ENCODE measurements around the gene SLC27A3.
"Not testable (repeated sequence)": the region's sequence is repeated elsewhere in the genome, so short reads cannot be mapped to it uniquely, and the experiment has no call there.

The SLC27A3 gene

GRCh38 chr1:153752571-153753195, 22.5 kb upstream of the SLC27A3 start:
- Histone ChIP-seq H3K4me3 (ENCODE audit: low read depth, low read length) (no peak overlapping the region), H3K27me3 (ENCODE audit: insufficient read depth, low read depth, severe bottlenecking) (no peaks in the 10 kb centered on the region), H3K36me3 (peaks cover 100% of the 10 kb centered on the region), H3K9me3 (ENCODE audit: severe bottlenecking) (no peaks in the 10 kb centered on the region), H3K27ac (no peak overlapping the region)
- no peak for DNase-seq
- TF ChIP-seq CTCF (IDR thresholded peaks at IDR 0.05; ENCODE audit: low read depth, low read length) = no peak

GRCh38 chr1:153754266-153754665, 20.9 kb upstream of the SLC27A3 start:
- no peak for TF ChIP-seq CTCF (IDR thresholded peaks at IDR 0.05; ENCODE audit: low read depth, low read length)
- Histone ChIP-seq H3K36me3 (peaks cover 100% of the 10 kb centered on the region), H3K27ac (no peak overlapping the region), H3K27me3 (ENCODE audit: insufficient read depth, low read depth, severe bottlenecking) (no peaks in the 10 kb centered on the region), H3K4me3 (ENCODE audit: low read depth, low read length) (no peak overlapping the region), H3K9me3 (ENCODE audit: severe bottlenecking) (no peaks in the 10 kb centered on the region)
- DNase-seq = no peak

GRCh38 chr1:153760440-153760839, 14.8 kb upstream of the SLC27A3 start:
- Histone ChIP-seq H3K27ac (no peak overlapping the region), H3K36me3 (peaks cover 97% of the 10 kb centered on the region), H3K9me3 (ENCODE audit: severe bottlenecking) (no peaks in the 10 kb centered on the region), H3K4me3 (ENCODE audit: low read depth, low read length) (no peak overlapping the region), H3K27me3 (ENCODE audit: insufficient read depth, low read depth, severe bottlenecking) (no peaks in the 10 kb centered on the region)
- TF ChIP-seq CTCF (IDR thresholded peaks at IDR 0.05; ENCODE audit: low read depth, low read length) = no peak
- no peak for DNase-seq

GRCh38 chr1:153763365-153764225, 11.6 kb upstream of the SLC27A3 start:
- DNase-seq = no peak
- Histone ChIP-seq H3K27ac (no peak overlapping the region), H3K36me3 (peaks cover 93% of the 10 kb centered on the region), H3K4me3 (ENCODE audit: low read depth, low read length) (no peak overlapping the region), H3K27me3 (ENCODE audit: insufficient read depth, low read depth, severe bottlenecking) (no peaks in the 10 kb centered on the region), H3K9me3 (ENCODE audit: severe bottlenecking) (no peaks in the 10 kb centered on the region)
- TF ChIP-seq CTCF (IDR thresholded peaks at IDR 0.05; ENCODE audit: low read depth, low read length) = no peak

GRCh38 chr1:153764310-153764709, 10.9 kb upstream of the SLC27A3 start:
- H3K9me3 ChIP-seq (ENCODE audit: severe bottlenecking) = no peaks in the 10 kb centered on the region
- H3K36me3 ChIP-seq = peaks cover 93% of the 10 kb centered on the region
- H3K27ac ChIP-seq = no peak overlapping the region
- DNase-seq = no peak
- no peak overlapping the region for H3K4me3 ChIP-seq (ENCODE audit: low read depth, low read length)
- no peak for TF ChIP-seq CTCF (IDR thresholded peaks at IDR 0.05; ENCODE audit: low read depth, low read length)
- H3K27me3 ChIP-seq (ENCODE audit: insufficient read depth, low read depth, severe bottlenecking) = no peaks in the 10 kb centered on the region

- not testable (repeated sequence) for H3K27ac ChIP-seq; DNase-seq; H3K4me3 ChIP-seq (ENCODE audit: low read depth, low read length); H3K9me3 ChIP-seq (ENCODE audit: severe bottlenecking); H3K27me3 ChIP-seq (ENCODE audit: insufficient read depth, low read depth, severe bottlenecking)
- peaks cover 90% of the 10 kb centered on the region for H3K36me3 ChIP-seq
Measured at GRCh38 chr1:153766663-153767062, 8.5 kb upstream of the SLC27A3 start.

All from WERI-Rb-1 (cell line).